K562 (cell line): ENCODE results near the gene PSMD8.

Source experiments
- ARID2 ChIP-seq: fragments of 450-650 bp; IDR thresholded peaks from 2 replicates; pipeline ENCODE4 v1.6.1; 2017; ENCODE audit warnings: antibody characterized with exemption, mild to moderate bottlenecking
- CHD4 ChIP-seq: fragments of 200-600 bp; sonication (generic); IDR thresholded peaks from 3 replicates; pipeline ENCODE4 v1.6.1; 2012; ENCODE audit warnings: low read depth, mild to moderate bottlenecking, mixed read lengths, low read length, inconsistent platforms; ENCODE audit not compliant: insufficient read depth, insufficient replicate concordance, poor library complexity, severe bottlenecking
- ELF4 ChIP-seq: fragments of 450-650 bp; formaldehyde crosslinking; IDR thresholded peaks from 2 replicates; pipeline ENCODE4 v1.4.0; 2022; ENCODE audit warnings: missing genetic modification characterization
- FOXK2 ChIP-seq, 2 experiments: fragments of 450-650 bp; IDR thresholded peaks in 1 of 2; conservative IDR thresholded peaks in 1 of 2; 2 replicates each; pipeline ENCODE4 v1.6.1; 2016; ENCODE audit warnings: low read depth in 2 of 2, mild to moderate bottlenecking in 1 of 2
- JUNB ChIP-seq: fragments of 450-650 bp; formaldehyde crosslinking; conservative IDR thresholded peaks from 2 replicates; pipeline ENCODE4 v1.4.0; 2020; ENCODE audit warnings: mild to moderate bottlenecking
- LEF1 ChIP-seq: fragments of 450-650 bp; IDR thresholded peaks from 2 replicates; pipeline ENCODE4 v1.6.1; 2016; ENCODE audit warnings: mild to moderate bottlenecking
- MEIS2 ChIP-seq: fragments of 450-650 bp; IDR thresholded peaks from 2 replicates; pipeline ENCODE4 v1.6.1; 2014; ENCODE audit warnings: mild to moderate bottlenecking; ENCODE audit not compliant: partially characterized antibody
- NFRKB ChIP-seq: fragments of 450-650 bp; IDR thresholded peaks from 2 replicates; pipeline ENCODE4 v1.6.1; 2016; ENCODE audit warnings: low read depth
- STAT5A ChIP-seq: IDR thresholded peaks from 2 replicates; pipeline ENCODE4 v1.6.1; 2012; ENCODE audit warnings: low read length, inconsistent platforms, borderline replicate concordance
- ZNF217 ChIP-seq: sonication (generic); formaldehyde crosslinking; IDR thresholded peaks from 2 replicates; pipeline ENCODE4 v1.8.0; 2022; ENCODE audit warnings: mild to moderate bottlenecking, missing genetic modification reagents
- TF ChIP-seq, protein P1 (sequence below): sonication (generic); formaldehyde crosslinking; IDR thresholded peaks from 2 replicates; pipeline ENCODE4 v1.8.1; 2023; ENCODE audit warnings: mild to moderate bottlenecking, missing genetic modification reagents

DNA sequence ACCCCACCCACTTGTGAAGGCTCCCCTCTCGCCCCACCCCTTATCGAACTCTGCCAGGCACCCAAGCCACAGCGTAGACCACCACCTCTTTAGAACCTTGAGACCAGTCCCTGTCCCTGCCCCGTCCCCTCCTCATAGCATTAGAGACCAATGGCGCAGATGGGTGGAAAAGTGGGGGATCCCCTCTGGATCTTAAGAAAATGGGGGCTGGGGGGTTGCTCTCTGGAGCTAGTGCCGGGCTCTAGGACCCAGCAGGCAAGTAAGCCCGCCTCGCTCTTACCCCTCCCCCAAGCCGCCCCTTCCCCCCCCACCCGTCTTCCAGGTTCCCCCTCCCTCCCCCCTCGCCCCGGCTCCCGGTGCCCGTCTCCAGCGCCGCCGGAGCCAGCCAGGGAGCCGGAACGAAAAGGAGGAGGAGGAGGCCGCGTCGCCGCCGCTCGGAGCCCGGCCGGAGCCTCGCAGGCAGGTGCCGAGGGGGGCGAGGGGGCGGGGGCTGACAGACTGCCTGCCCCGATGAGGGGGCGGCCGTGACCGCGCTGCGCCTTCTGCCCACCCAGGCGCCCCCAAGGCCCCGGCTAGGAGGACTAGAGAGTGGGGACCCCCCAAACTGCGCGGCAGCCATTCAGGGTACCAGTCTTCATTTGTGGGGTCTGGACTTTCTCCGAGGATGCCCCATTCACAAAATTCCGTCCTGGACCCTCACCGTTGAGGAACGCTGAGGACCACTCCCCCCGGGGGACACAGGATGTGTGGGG, 14.2 kb downstream of the PSMD8 start, which contains the start of gene SPRED3:
- TF ChIP-seq STAT5A = no peak
- TF ChIP-seq NFRKB = no peak
- no peak for TF ChIP-seq MEIS2
- no peak for TF ChIP-seq FOXK2 (conservative IDR thresholded peaks at IDR 0.05 in 1 of 2, IDR thresholded peaks at IDR 0.05 in 1 of 2; ENCODE audit: low read depth in 2 of 2)
- no peak for TF ChIP-seq ELF4 (CRISPR knock-in tag)
- TF ChIP-seq CHD4 = no peak
- TF ChIP-seq JUNB (CRISPR knock-in tag) = no peak
- TF ChIP-seq ARID2 = no peak
- TF ChIP-seq LEF1 = no peak
- TF ChIP-seq, protein P1, sequence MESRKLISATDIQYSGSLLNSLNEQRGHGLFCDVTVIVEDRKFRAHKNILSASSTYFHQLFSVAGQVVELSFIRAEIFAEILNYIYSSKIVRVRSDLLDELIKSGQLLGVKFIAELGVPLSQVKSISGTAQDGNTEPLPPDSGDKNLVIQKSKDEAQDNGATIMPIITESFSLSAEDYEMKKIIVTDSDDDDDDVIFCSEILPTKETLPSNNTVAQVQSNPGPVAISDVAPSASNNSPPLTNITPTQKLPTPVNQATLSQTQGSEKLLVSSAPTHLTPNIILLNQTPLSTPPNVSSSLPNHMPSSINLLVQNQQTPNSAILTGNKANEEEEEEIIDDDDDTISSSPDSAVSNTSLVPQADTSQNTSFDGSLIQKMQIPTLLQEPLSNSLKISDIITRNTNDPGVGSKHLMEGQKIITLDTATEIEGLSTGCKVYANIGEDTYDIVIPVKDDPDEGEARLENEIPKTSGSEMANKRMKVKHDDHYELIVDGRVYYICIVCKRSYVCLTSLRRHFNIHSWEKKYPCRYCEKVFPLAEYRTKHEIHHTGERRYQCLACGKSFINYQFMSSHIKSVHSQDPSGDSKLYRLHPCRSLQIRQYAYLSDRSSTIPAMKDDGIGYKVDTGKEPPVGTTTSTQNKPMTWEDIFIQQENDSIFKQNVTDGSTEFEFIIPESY (CRISPR knock-in tag) = no peak
- no peak for TF ChIP-seq ZNF217
